Measurements from ENCODE around the gene RPA1. TPM values are rescaled to one million over a fixed set of nuclear protein-coding genes. Genes with fewer than 3 reads are reported as not detected.

Gene RPA1
- total and polyA plus RNA-seq, 2 experiments from 2014 or later: 50.0 to 78.9 TPM

DNA sequence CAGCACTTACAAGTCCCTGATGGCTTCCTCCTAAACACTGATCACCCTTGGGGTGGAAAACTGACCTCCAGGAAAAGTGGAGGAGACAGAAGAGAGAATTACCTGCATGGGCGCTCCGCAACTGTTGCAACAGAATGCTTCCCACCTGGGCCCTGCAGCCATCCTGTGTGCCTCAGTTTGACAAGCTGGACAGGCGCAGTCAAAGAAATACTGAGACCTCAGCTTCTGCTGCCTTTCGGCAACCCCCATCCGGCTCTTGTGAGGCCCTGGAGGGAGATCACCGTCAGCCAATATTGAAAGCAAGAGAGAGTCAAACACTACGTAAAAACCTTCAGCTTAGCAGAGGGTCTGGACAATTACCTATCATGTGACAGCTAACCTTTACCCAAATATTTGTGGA, 43.1 kb upstream of the RPA1 start:
- no peaks in the 10 kb centered on the region for H3K27me3 ChIP-seq
- no peak for DNase-seq (ENCODE audit: low read depth in 1 of 2, low spot score in 1 of 2)

DNA sequence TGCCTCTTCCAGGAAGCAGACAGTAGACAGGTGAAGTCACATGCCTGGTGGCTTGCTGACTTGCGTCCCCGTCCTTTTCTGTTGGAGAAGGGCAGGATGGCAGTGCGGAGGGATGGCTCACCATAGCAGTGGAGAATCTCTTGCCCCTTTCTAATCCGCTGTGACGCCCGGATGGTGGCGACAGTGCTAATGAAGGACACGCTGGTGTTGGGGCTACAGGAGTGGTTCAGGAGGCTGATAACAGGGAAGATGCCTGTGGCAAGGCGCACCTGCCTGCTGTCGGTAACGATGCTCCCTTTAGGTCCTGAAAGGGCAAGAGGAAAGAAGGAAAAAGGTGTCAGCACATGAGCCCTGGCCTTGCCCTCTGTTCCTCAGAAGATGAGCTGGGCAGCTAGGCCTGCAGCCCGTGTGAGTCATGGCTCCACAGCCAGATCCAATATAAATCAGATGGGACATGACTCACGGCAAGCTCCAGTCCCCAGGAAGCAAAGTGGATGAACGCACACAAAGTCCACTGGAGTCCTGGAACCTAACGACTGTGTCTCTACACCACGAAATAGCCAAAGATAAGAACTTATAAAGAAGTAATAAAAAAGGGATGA, 42.4 kb upstream of the RPA1 start:
- Histone ChIP-seq H3K4me3 (no peak overlapping the region), H3K4me1 (ENCODE audit: low read depth) (peaks cover 6% of the 10 kb centered on the region), H3K27me3 (no peaks in the 10 kb centered on the region), H3K9me3 (ENCODE audit: low read depth) (no peaks in the 10 kb centered on the region), H3K27ac (no peak overlapping the region), H3K36me3 (peaks cover 12% of the 10 kb centered on the region)
- TF ChIP-seq CTCF (IDR thresholded peaks at IDR 0.05; ENCODE audit: low read depth, low read length): no peak
- peak in 1 of 2 donors; percentile 90 for DNase-seq (ENCODE audit: low read depth in 1 of 2, low spot score in 1 of 2)

More for the DNA sequence above, 43.1 kb upstream of the RPA1 start:
- Histone ChIP-seq H3K36me3 (peaks cover 16% of the 10 kb centered on the region), H3K9me3 (ENCODE audit: low read depth) (no peaks in the 10 kb centered on the region), H3K4me3 (no peak overlapping the region), H3K4me1 (ENCODE audit: low read depth) (peaks cover 6% of the 10 kb centered on the region), H3K27ac (no peak overlapping the region)
- no peak for TF ChIP-seq CTCF (IDR thresholded peaks at IDR 0.05; ENCODE audit: low read depth, low read length)

GRCh38 chr17:1789936-1790335, 39.9 kb upstream of the RPA1 start:
- Histone ChIP-seq H3K36me3 (peaks cover 9% of the 10 kb centered on the region), H3K4me3 (no peak overlapping the region), H3K27ac (no peak overlapping the region), H3K27me3 (no peaks in the 10 kb centered on the region), H3K9me3 (ENCODE audit: low read depth) (no peaks in the 10 kb centered on the region), H3K4me1 (ENCODE audit: low read depth) (peaks cover 6% of the 10 kb centered on the region)
- no peak for TF ChIP-seq CTCF (IDR thresholded peaks at IDR 0.05; ENCODE audit: low read depth, low read length)
- no peak for DNase-seq (ENCODE audit: low read depth in 1 of 2, low spot score in 1 of 2)

GRCh38 chr17:1792495-1793446, 37.0 kb upstream of the RPA1 start:
- H3K4me3 ChIP-seq: no peak overlapping the region
- H3K4me1 ChIP-seq (ENCODE audit: low read depth): peaks cover 19% of the 10 kb centered on the region
- no peaks in the 10 kb centered on the region for H3K27me3 ChIP-seq
- no peak for TF ChIP-seq CTCF (IDR thresholded peaks at IDR 0.05; ENCODE audit: low read depth, low read length)
- H3K36me3 ChIP-seq: no peaks in the 10 kb centered on the region
- no peaks in the 10 kb centered on the region for H3K9me3 ChIP-seq (ENCODE audit: low read depth)
- H3K27ac ChIP-seq: peak overlapping the region; percentile 62
- DNase-seq (ENCODE audit: low read depth in 1 of 2, low spot score in 1 of 2): no peak

DNA sequence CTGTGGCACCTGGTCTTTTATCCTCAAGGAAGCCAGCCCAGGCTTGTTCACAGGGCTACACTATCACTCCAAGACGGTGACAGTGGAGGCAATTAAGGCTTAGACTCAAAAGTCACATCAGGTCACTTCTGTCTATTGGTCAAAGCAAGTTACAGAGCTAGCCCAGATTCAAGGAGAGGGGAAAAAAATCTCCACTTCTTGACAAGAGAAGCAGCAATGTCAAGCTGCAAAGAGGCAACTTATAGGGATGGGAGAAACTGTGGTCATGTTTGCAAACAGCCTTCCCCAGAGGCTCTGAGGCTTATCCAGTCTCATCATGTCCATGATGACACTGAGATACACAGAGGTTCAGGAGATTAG, 36.4 kb upstream of the RPA1 start:
- H3K27ac ChIP-seq: peak overlapping the region; percentile 62
- no peak for TF ChIP-seq CTCF (IDR thresholded peaks at IDR 0.05; ENCODE audit: low read depth, low read length)
- no peaks in the 10 kb centered on the region for H3K9me3 ChIP-seq (ENCODE audit: low read depth)
- H3K4me3 ChIP-seq: no peak overlapping the region
- no peaks in the 10 kb centered on the region for H3K27me3 ChIP-seq
- DNase-seq (ENCODE audit: low read depth in 1 of 2, low spot score in 1 of 2): no peak
- H3K4me1 ChIP-seq (ENCODE audit: low read depth): peaks cover 24% of the 10 kb centered on the region
- H3K36me3 ChIP-seq: no peaks in the 10 kb centered on the region
